Liver (tissue), 9 donors: ENCODE measurements around the gene AGBL5. TPM values are rescaled to one million over a fixed set of nuclear protein-coding genes. Genes with fewer than 3 reads are reported as not detected.
A peak's percentile ranks its signal among the peaks of the same experiment; 100 is the strongest.

ENCODE experiments used
- DNase-seq: peaks from one replicate; pipeline ENCODE4 v3.0.0-alpha.2; 2017; ENCODE audit warnings: low spot score
- H3K27ac ChIP-seq, 2 donors: one replicate each; pipeline ENCODE4 v1.7.0; 2013; ENCODE audit warnings: inconsistent platforms in 2 of 2, low read length in 2 of 2, control low read depth in 1 of 2, low read depth in 1 of 2, mild to moderate bottlenecking in 1 of 2
- H3K27me3 ChIP-seq, 4 donors: one replicate each; pipeline versions ENCODE4 v1.6.1 to v1.7.0; 2013; ENCODE audit warnings: low read length in 3 of 4, inconsistent platforms in 1 of 4, mild to moderate bottlenecking in 1 of 4, moderate library complexity in 1 of 4; ENCODE audit not compliant: control insufficient read depth in 4 of 4, insufficient read depth in 4 of 4
- H3K36me3 ChIP-seq, 4 donors: one replicate each; pipeline versions ENCODE4 v1.6.1 to v1.7.0; 2013; ENCODE audit warnings: low read length in 3 of 4, mild to moderate bottlenecking in 3 of 4, low read depth in 1 of 4, moderate library complexity in 1 of 4; ENCODE audit not compliant: control insufficient read depth in 4 of 4, insufficient read depth in 3 of 4
- H3K4me1 ChIP-seq, 4 donors: one replicate each; pipeline versions ENCODE4 v1.6.1 to v1.7.0; 2013; ENCODE audit warnings: low read length in 3 of 4, mild to moderate bottlenecking in 3 of 4, moderate library complexity in 1 of 4; ENCODE audit not compliant: control insufficient read depth in 4 of 4, insufficient read depth in 4 of 4
- H3K4me3 ChIP-seq, 3 donors: one replicate each; pipeline versions ENCODE4 v1.6.1 to v1.7.0; 2013; ENCODE audit warnings: low read length in 3 of 3, control low read depth in 1 of 3, low read depth in 1 of 3, mild to moderate bottlenecking in 1 of 3
- H3K9ac ChIP-seq, 2 donors: one replicate each; pipeline ENCODE4 v1.7.0; 2013; ENCODE audit warnings: low read length in 2 of 2, mild to moderate bottlenecking in 2 of 2, moderate library complexity in 2 of 2, control low read depth in 1 of 2, low read depth in 1 of 2
- H3K9me3 ChIP-seq, 4 donors: one replicate each; pipeline versions ENCODE4 v1.6.1 to v1.7.0; 2013; ENCODE audit warnings: low read length in 3 of 4; ENCODE audit not compliant: control insufficient read depth in 4 of 4
- ATF3 ChIP-seq: IDR thresholded peaks from 2 replicates; pipeline ENCODE4 v1.6.1; 2016; ENCODE audit warnings: antibody characterized with exemption
- CTCF ChIP-seq: fragments of 150-350 bp; IDR thresholded peaks from 2 replicates; pipeline ENCODE4 v1.5.1; 2017; ENCODE audit warnings: improper control_type of control experiment, low read depth, low read length; ENCODE audit not compliant: missing input control
- EGR1 ChIP-seq, 2 donors: IDR thresholded peaks; 2 replicates each; pipeline ENCODE4 v1.6.1; 2016 to 2018; ENCODE audit warnings: antibody characterized with exemption in 2 of 2, low read depth in 2 of 2
- GABPA ChIP-seq, 2 donors: IDR thresholded peaks in 1 of 2; conservative IDR thresholded peaks in 1 of 2; 2 replicates each; pipeline ENCODE4 v1.6.1; 2016; ENCODE audit warnings: antibody characterized with exemption in 2 of 2, mild to moderate bottlenecking in 1 of 2, moderate library complexity in 1 of 2
- HNF4A ChIP-seq, 2 donors: conservative IDR thresholded peaks; 2 replicates each; pipeline ENCODE4 v1.6.1; 2016; ENCODE audit warnings: antibody characterized with exemption in 2 of 2, mild to moderate bottlenecking in 2 of 2
- JUND ChIP-seq, 2 donors: IDR thresholded peaks; 2 replicates each; pipeline ENCODE4 v1.6.1; 2016; ENCODE audit warnings: antibody characterized with exemption in 2 of 2
- MAX ChIP-seq: IDR thresholded peaks from 2 replicates; pipeline ENCODE4 v1.6.1; 2016; ENCODE audit warnings: antibody characterized with exemption
- RAD21 ChIP-seq, 2 donors: IDR thresholded peaks; 2 replicates each; pipeline ENCODE4 v1.6.1; 2016; ENCODE audit warnings: antibody characterized with exemption in 2 of 2, mild to moderate bottlenecking in 2 of 2
- REST ChIP-seq: IDR thresholded peaks from 2 replicates; pipeline ENCODE4 v1.6.1; 2016; ENCODE audit warnings: antibody characterized with exemption, mild to moderate bottlenecking
- RXRA ChIP-seq, 2 donors: IDR thresholded peaks; 2 replicates each; pipeline ENCODE4 v1.6.1; 2017 to 2018; ENCODE audit warnings: antibody characterized with exemption in 2 of 2, mild to moderate bottlenecking in 1 of 2
- SP1 ChIP-seq: IDR thresholded peaks from 2 replicates; pipeline ENCODE4 v1.6.1; 2018; ENCODE audit warnings: antibody characterized with exemption, mild to moderate bottlenecking
- YY1 ChIP-seq: IDR thresholded peaks from 2 replicates; pipeline ENCODE4 v1.6.1; 2016; ENCODE audit warnings: antibody characterized with exemption, mild to moderate bottlenecking
- ZBTB33 ChIP-seq: IDR thresholded peaks from 2 replicates; pipeline ENCODE4 v1.6.1; 2016; ENCODE audit warnings: antibody characterized with exemption
- WGBS: extraction: QIAGEN DNeasy Blood & Tissue Kit; methylation state at CpG from one replicate; pipeline ENCODE4 v1.1.7; 2013; 5-methylcytosine and 5-hydroxymethylcytosine counted together
- polyA plus RNA-seq, 2 donors: library from polyadenylated mRNA; stranded (reverse) in 1 of 2; unstranded in 1 of 2; fragments of 200-250 nt in 1 of 2; fragments of >200 nt in 1 of 2; fragmentation: Nextera tagmentation in 1 of 2; extraction: Ambion mirVana in 1 of 2; gene quantifications; one replicate each; pipeline versions ENCODE4 v1.2.1 to v1.2.3, GENCODE V29; 2013 to 2015
- total RNA-seq, 2 donors: library from RNA; depleted of rRNA; stranded (reverse); fragments of >200 nt; gene quantifications; one replicate each; pipeline ENCODE4 v1.2.3, GENCODE V29; 2014
- donor health status: healthy.
- donor health status: healthy.
- donor health status: healthy.
- donor health status: healthy.
- donor health status: healthy.

AGBL5 gene
- total and polyA plus RNA-seq, 4 donors = 3.2 to 9.0 (median 4.8) TPM

GRCh38 chr2:27076323-27076722 is 24.9 kb downstream of the AGBL5 start:
- Histone ChIP-seq H3K9me3 (no peaks in the 10 kb centered on the region), H3K9ac (no peak overlapping the region), H3K27me3 (no peaks in the 10 kb centered on the region), H3K4me1 (peaks cover 5 to 29% (median 10%) of the 10 kb centered on the region in 4 donors), H3K36me3 (no peaks in the 10 kb centered on the region), H3K27ac (peak overlapping the region in 1 of 2 donors; percentile 0), H3K4me3 (no peak overlapping the region)
- 84% methylated on average over 4 of the region's 4 CpGs for WGBS
- TF ChIP-seq REST (no peak), MAX (no peak), ZBTB33 (no peak)
- no peak for DNase-seq

- Histone ChIP-seq H3K4me3 (no peak overlapping the region), H3K27me3 (no peaks in the 10 kb centered on the region), H3K36me3 (no peaks in the 10 kb centered on the region), H3K9ac (no peak overlapping the region), H3K9me3 (no peaks in the 10 kb centered on the region), H3K27ac (no peak overlapping the region), H3K4me1 (peaks cover 9 to 34% (median 15%) of the 10 kb centered on the region in 4 donors)
- 81% methylated on average over 7 of the region's 7 CpGs for WGBS
- no peak for TF ChIP-seq ATF3
- TF ChIP-seq GABPA (IDR thresholded peaks at IDR 0.05 in 1 of 2, conservative IDR thresholded peaks at IDR 0.05 in 1 of 2) = no peak
- TF ChIP-seq EGR1 (IDR thresholded peaks at IDR 0.05; ENCODE audit: low read depth in 2 of 2) = no peak
- TF ChIP-seq HNF4A (conservative IDR thresholded peaks at IDR 0.05) = no peak
- no peak for TF ChIP-seq RAD21 (IDR thresholded peaks at IDR 0.05)
- no peak for TF ChIP-seq MAX
- TF ChIP-seq SP1 = no peak
- TF ChIP-seq REST = no peak
- no peak for TF ChIP-seq JUND (IDR thresholded peaks at IDR 0.05)
- TF ChIP-seq YY1 = no peak
- TF ChIP-seq RXRA (IDR thresholded peaks at IDR 0.05) = no peak
- no peak for TF ChIP-seq CTCF
- DNase-seq = no peak
Observed at GRCh38 chr2:27077231-27077630, 25.8 kb downstream of the AGBL5 start.
